GM19328 (cell line): ENCODE measurements around the gene KRT34.
"Not testable (repeated sequence)": the region's sequence is repeated elsewhere in the genome, so short reads cannot be mapped to it uniquely, and the experiment has no call there.

Source experiments
- ATAC-seq: cut with Tn5 transposase; IDR thresholded peaks from one replicate; pipeline ENCODE4 v1.9.1; 2021; ENCODE audit warnings: mild to moderate bottlenecking, moderate library complexity; ENCODE audit not compliant: unreplicated experiment

Gene KRT34

DNA sequence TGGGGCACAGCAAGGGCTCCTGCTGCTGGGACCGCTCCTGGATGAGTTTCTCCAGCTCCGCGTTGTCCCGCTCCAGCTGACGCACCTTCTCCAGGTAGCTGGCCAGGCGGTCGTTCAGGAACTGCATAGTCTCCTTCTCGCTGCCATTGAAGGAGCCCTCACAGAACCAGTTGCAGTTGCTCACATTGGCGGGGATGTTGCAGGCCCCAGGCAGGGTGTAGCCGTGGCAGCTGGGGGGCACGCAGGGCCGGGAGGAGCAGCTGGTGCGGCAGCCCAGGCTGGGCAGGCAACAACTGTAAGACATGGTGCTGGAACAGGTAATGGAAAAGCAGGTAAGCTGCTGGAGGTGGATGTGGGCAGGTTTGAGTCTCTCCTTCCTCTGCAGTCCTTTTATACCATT is at the start of gene KRT34:
Gene KRT34, minus strand, starts transcription at position 364 of the 400 bp plus-strand sequence. Its CDS starts 60 bp downstream, at position 304.
- not testable (repeated sequence) for ATAC-seq

- not testable (repeated sequence) for ATAC-seq
These were observed 48.3 kb upstream of the KRT34 start for GRCh38 chr17:41430376-41430775.

DNA sequence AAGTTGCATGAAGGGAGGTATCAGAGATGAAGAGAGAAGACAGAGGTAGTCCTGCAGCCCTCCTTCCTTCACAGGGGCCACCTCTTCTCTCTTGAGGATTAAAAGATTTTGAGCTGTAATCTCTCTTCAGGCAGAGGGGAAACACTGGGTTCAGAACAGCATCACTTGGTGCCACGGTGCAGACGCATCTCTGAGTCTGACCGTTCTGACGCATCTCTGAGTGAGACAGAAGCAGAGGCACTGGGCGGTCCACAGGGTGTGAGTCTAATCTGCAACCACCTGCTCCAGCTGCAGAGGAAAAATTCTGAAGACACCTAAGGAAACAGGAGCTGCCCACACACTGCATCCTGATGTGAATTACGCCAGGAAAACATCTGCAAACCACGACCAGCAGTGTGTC is 47.6 kb upstream of the KRT34 start:
- ATAC-seq = no peak

- ATAC-seq = no peak
These were observed 46.6 kb upstream of the KRT34 start for GRCh38 chr17:41428591-41429291.

DNA sequence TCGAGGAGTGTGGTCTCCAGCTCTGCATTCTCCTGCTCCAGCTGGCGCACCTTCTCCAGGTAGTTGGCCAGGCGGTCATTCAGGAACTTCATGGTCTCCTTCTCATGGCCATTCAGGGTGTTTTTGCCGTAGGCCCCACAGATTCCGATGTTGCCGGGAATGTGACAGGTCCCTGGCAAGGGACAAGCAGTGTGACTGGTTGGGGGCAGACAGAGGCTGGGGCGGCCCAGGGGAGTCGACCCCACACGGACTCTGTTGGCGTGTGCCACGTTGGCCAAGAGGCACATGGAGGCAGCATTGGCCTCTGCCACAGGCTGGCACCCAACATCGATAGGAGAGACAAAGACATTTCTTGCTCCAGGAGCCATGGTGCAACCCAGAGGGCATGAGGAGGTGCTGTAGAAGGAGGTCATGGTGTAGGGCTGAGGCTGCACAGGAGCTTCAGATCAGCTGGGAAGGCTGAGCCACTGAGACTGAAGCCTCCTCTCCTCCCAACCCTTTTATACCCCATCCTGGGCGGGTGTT is 42.1 kb upstream of the KRT34 start, which contains the start of gene KRT37:
Gene KRT37, minus strand, starts transcription at position 475 of the 525 bp plus-strand sequence. Its CDS starts 62 bp downstream, at position 413.
- no peak for ATAC-seq

GRCh38 chr17:41422586-41422985 is 40.5 kb upstream of the KRT34 start:
- ATAC-seq = not testable (repeated sequence)

DNA sequence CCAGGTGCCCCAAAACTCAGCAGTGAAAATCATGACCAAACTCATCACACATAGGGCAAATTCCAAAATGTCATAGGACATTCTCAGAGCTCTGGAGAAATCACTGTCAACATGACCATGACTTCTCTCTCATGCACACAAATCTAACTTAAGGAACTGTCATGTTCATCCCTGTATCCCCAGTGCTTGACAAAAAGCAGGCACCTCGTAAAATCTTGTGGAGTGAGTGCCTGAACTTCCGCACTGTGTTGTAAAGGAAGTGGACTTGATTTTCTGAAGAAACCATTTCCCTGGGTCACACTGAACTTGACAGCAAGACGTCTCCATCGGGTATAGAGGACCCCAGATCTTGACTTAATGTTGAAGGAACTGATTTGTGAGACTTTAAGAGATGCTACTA is 39.5 kb upstream of the KRT34 start:
- ATAC-seq = no peak

GRCh38 chr17:41421116-41421515 is 39.0 kb upstream of the KRT34 start:
- no peak for ATAC-seq

GRCh38 chr17:41420134-41420533 is 38.0 kb upstream of the KRT34 start:
- no peak for ATAC-seq

DNA sequence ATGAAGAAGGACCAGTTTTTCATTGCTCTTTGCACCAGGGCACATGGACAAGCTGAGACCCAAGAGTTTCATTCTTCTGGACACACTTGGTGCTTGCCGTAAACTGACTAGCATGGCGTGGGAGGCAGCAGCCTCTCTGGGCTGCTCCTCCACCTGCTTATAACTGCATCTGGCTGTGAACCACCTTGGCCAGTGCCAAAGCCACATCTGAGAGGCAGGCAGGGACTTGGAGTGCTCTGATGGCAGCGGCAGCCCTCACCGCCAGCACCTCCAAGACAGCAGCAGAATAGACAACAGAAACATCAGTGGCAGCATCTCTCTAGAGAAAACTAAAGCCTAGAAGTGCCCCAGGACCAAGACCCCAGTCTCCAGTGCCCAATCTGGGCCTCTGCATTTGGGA is 37.6 kb upstream of the KRT34 start:
- ATAC-seq = no peak

DNA sequence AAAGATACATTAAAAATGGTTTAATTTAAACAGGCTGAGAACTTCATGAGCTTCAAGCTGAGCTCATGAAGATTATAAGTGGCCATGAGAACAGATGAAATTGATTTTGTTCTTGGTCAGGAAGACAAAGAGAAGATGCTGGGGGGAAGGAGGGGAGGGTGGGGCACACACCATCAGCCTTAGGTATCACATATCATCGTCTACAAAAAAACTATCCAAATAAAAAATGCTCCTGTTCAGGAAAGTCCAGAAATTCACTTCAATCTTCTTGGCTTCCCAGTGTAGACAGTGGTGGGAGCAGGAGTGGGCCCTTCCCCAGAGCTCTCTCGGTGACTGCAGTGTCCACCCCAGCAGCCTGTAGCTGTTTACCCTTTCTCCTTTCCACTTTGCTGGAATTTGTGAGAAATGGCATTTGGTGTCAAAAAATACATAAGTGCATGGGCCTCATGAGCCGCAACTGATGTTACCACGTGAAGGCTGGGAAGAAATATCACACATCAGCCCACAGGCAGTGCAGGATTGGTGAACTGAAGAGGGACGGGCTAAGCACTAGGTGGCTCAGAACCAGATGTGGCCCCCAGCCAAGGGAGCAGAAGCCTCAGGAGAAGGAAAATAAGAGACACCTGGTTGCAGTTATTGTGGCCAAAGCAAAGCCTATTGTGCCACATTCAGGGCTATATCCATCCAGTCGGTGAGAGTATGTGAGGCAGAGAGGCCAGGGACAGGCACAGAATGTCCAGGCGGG is 36.2 kb upstream of the KRT34 start:
- ATAC-seq = no peak

DNA sequence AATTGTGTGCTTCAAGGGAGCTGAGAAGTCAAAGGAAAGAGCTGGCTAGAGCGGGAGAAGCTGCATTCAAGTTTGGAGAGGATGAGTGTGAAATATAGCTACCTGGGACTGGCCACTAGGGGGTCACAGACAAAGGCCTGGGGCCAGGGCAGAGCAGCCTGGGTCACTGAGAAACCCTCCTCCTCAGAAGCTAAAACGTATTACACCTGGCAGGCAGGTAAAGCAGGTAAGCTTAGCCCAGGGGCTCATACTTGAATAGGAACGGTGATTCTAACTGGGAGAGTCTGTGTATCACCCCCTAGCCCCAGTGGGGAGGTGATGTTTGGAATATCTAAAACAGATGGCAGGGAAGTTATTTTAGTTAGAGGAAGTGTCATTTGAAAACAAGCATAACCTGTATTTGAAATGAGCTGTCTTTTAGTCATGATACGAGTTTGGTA is 35.5 kb upstream of the KRT34 start:
- ATAC-seq = no peak

- ATAC-seq = no peak
These were observed 35.0 kb upstream of the KRT34 start for GRCh38 chr17:41417127-41417526.

GRCh38 chr17:41416479-41416878 is 34.4 kb upstream of the KRT34 start:
- no peak for ATAC-seq

DNA sequence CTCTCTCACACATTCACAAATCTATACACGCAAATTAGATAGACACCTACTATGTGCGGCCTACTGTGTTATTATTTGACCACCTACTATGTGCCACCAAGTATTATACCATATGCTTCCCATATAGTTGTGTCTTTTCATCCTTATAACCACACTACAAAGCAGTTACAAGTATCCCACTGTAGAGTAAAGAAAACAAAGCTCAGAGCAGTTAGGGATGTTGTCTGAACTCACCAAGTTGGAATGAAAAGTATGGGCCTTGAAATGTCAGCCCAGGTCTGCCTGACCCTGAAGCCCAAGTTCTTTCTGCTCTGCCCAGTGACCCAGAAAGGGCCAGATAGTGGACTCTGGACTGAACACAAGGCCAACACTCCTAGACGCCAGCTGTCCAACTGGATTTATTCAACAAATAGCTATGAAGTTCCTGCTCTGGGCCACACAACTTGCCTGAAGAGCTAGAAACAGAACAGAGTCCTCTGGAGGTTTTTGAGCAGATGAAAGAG is 33.8 kb upstream of the KRT34 start:
- ATAC-seq = no peak

DNA sequence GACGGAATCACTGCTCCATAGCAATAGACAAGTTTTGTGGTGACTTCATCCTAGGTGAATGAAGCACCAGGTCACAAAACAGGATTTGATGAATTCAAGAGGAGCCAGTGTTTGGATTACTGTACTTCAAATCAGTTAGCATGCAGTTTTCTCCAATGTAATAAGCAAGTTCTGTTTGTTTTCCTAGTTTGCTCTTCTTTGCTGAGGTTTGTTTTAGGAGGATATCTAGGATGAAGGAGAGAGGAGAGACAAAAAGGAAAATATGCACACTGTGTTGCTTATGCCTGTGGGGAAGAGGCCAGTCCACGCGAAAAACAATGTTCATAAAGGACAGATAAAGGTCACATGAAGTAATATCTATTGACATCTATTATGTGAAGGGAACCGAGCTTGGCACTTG is 33.3 kb upstream of the KRT34 start:
- no peak for ATAC-seq

DNA sequence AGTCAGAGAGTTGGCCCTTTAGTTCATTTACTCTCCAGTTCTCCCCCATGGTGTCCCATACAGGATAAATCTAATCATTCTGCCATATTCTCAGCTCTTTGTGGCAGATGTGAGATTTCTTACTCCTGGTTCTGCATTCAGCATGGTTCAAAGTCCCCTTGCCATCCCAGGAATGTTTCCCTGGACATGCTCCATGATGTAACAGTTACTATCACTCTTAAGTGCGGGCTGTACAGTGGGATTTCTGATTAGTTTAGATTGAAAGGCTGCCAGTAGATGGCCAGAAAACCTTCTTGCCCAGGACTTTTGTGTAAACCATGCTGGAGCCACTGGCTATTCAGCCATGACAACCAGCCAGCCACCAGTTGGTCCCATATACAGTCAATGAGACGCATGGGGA is 31.9 kb upstream of the KRT34 start:
- no peak for ATAC-seq

GRCh38 chr17:41413353-41413957 is 31.3 kb upstream of the KRT34 start:
- ATAC-seq = no peak

- ATAC-seq = no peak
These were observed 29.1 kb upstream of the KRT34 start for GRCh38 chr17:41411072-41411840.

GRCh38 chr17:41407226-41407625 is 25.1 kb upstream of the KRT34 start:
- no peak for ATAC-seq

DNA sequence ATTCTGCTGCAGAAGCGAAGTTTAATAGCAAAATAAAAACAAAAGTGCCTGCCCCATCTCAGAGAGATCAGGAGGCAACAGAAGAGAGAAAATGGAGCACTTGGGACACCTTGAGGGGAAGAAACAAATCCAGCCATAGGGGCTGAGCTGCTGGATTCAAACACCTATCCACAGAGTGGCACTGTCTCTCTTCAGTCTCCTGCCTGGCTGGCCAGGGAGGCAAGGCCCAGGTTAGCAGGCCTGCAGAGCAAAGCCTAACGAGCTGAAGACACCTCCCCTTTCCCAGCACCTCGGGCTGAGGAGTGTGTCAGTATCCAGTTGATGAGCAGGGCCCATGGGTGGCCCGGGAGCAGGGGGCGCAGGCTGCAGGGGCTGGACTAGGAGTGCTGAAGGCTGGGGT is 24.1 kb upstream of the KRT34 start:
- ATAC-seq = no peak
